Natural killer cell (primary cell): Measurements from ENCODE around the gene SLC12A1. TPM values are rescaled to one million over a fixed set of nuclear protein-coding genes. Genes with fewer than 3 reads are reported as not detected.

ENCODE experiments used
- ATAC-seq, 3 donors: fragments of 150-1000 bp in 2 of 3; fragments of 200-7000 bp in 1 of 3; cut with Tn5 transposase; 1 replicate in 1 of 3; 2 replicates in 2 of 3; pipeline ENCODE4 v1.10.0; 2021; ENCODE audit warnings: mild to moderate bottlenecking in 2 of 3, moderate library complexity in 2 of 3
- DNase-seq, 2 donors: peaks; one replicate each; pipeline versions ENCODE4 v3.0.0 to v3.0.0-alpha.2; 2013 to 2021; ENCODE audit warnings: mixed read lengths in 1 of 2
- H3K27ac ChIP-seq: one replicate; pipeline ENCODE4 v1.5.1; 2013; ENCODE audit warnings: mild to moderate bottlenecking, low read length
- H3K27me3 ChIP-seq: one replicate; pipeline ENCODE4 v1.6.1; 2013; ENCODE audit warnings: low read length; ENCODE audit not compliant: control insufficient read depth, insufficient read depth
- H3K36me3 ChIP-seq: one replicate; pipeline ENCODE4 v1.6.1; 2013; ENCODE audit warnings: low read length; ENCODE audit not compliant: control insufficient read depth, insufficient read depth
- H3K4me1 ChIP-seq: one replicate; pipeline ENCODE4 v1.6.1; 2013; ENCODE audit warnings: low read length; ENCODE audit not compliant: control insufficient read depth, insufficient read depth
- H3K4me3 ChIP-seq: one replicate; pipeline ENCODE4 v1.5.1; 2013; ENCODE audit warnings: low read length
- H3K9me3 ChIP-seq: one replicate; pipeline ENCODE4 v1.6.1; 2013; ENCODE audit warnings: low read length; ENCODE audit not compliant: control insufficient read depth, insufficient read depth
- H3K27ac Mint-ChIP-seq, 2 donors: one replicate each; pipeline ENCODE4 v1.8.0; 2022; ENCODE audit warnings: mild to moderate bottlenecking in 2 of 2, mixed read lengths in 2 of 2, moderate library complexity in 1 of 2
- H3K27me3 Mint-ChIP-seq, 2 donors: one replicate each; pipeline ENCODE4 v1.8.0; 2022; ENCODE audit warnings: low read depth in 2 of 2, mixed read lengths in 2 of 2
- H3K36me3 Mint-ChIP-seq: one replicate; pipeline ENCODE4 v1.8.0; 2022; ENCODE audit warnings: mixed read lengths
- H3K4me1 Mint-ChIP-seq, 2 donors: one replicate each; pipeline ENCODE4 v1.8.0; 2022; ENCODE audit warnings: mixed read lengths in 2 of 2
- H3K4me3 Mint-ChIP-seq: one replicate; pipeline ENCODE4 v1.8.0; 2022; ENCODE audit warnings: mild to moderate bottlenecking, moderate library complexity, mixed read lengths
- H3K9me3 Mint-ChIP-seq, 2 donors: one replicate each; pipeline ENCODE4 v1.8.0; 2022; ENCODE audit warnings: mixed read lengths in 2 of 2
- WGBS: methylation state at CpG from one replicate; pipeline ENCODE4 v1.1.7; 2013; ENCODE audit warnings: missing lambda C conversion rate; ENCODE audit not compliant: insufficient coverage; 5-methylcytosine and 5-hydroxymethylcytosine counted together
- intact Hi-C: fragments of 100-400 bp; cut with micrococcal nuclease; formaldehyde crosslinking; loops from one replicate; pipeline ENCODE4 v1.14.2; 2022
- total RNA-seq, 4 donors: library from RNA; stranded (reverse); fragments of 120-200 nt in 1 of 4; gene quantifications; one replicate each; pipeline versions ENCODE4 v1.2.3 to v1.2.4, GENCODE V29; 2013 to 2022
- TF ChIP-seq, protein P1 (sequence below): fragments of 200-600 bp; IDR thresholded peaks from one replicate; pipeline ENCODE4 v1.8.0; 2022; ENCODE audit warnings: antibody characterized with exemption

Gene SLC12A1
- total RNA-seq, 3 donors from 2014 or later (not counting 1 experiment from before 2014, with no cell fraction given) = not detected

DNA sequence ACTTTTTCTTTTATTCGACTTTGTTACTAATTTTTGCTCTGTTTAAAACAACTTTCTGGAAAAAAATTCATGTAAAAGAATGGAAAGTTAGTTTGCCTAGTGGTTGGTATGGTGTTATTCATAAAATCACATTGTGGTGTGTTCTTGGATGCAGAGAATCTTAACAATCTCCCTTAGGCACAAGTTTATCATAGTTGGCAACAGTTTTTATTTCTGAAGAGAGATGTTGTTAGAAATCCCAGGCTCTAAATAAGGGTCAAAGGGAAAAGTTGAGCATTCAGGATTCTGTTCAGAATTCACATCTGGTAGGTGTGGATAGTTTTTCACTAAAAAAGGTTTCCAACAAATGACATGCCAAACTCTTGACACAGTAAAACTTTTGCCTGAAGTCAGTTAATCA is 131.5 kb downstream of the SLC12A1 start:
- Histone ChIP-seq H3K4me1 (peaks cover under 1% of the 10 kb centered on the region), H3K27me3 (no peaks in the 10 kb centered on the region), H3K4me3 (no peak overlapping the region), H3K27ac (no peak overlapping the region), H3K9me3 (no peaks in the 10 kb centered on the region), H3K36me3 (peaks cover 30% of the 10 kb centered on the region)
- WGBS = 100% methylated on average over 1 of the region's 1 CpG
- Mint-ChIP-seq H3K9me3 (no peaks in the 10 kb centered on the region), H3K27me3 (no peaks in the 10 kb centered on the region), H3K4me3 (no peak overlapping the region), H3K36me3 (no peaks in the 10 kb centered on the region), H3K27ac (no peak overlapping the region), H3K4me1 (peaks cover 5 to 7% of the 10 kb centered on the region in 2 donors)
- ATAC-seq = no peak
- DNase-seq = no peak
- TF ChIP-seq, protein P1, sequence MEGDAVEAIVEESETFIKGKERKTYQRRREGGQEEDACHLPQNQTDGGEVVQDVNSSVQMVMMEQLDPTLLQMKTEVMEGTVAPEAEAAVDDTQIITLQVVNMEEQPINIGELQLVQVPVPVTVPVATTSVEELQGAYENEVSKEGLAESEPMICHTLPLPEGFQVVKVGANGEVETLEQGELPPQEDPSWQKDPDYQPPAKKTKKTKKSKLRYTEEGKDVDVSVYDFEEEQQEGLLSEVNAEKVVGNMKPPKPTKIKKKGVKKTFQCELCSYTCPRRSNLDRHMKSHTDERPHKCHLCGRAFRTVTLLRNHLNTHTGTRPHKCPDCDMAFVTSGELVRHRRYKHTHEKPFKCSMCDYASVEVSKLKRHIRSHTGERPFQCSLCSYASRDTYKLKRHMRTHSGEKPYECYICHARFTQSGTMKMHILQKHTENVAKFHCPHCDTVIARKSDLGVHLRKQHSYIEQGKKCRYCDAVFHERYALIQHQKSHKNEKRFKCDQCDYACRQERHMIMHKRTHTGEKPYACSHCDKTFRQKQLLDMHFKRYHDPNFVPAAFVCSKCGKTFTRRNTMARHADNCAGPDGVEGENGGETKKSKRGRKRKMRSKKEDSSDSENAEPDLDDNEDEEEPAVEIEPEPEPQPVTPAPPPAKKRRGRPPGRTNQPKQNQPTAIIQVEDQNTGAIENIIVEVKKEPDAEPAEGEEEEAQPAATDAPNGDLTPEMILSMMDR = no peak
- intact Hi-C loops = no loop called here

DNA sequence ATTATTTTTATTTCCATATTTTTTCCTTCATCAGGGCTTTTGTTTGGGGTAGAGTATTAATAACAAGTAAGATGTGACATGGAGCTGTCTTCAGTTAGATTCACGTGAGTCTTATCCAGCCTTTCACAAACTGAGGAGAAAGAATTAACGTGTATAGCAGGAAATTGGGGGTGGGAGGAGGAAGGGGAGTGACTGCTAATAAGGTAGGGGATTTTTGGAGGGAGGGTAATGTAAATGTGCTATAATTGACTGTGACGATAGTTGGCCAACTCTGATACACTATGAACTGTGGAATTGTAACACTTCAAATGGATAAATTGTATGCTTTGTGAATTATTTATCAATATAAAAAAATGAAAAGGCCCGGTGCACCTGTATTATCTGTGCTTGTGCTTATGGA is 134.0 kb downstream of the SLC12A1 start:
- WGBS = 75% methylated on average over 4 of the region's 4 CpGs
- ATAC-seq = no peak
- TF ChIP-seq, protein P1 = no peak
- DNase-seq = peak in 1 of 2 donors; percentile 5
- no peaks in the 10 kb centered on the region for H3K27me3 Mint-ChIP-seq
- Histone ChIP-seq H3K27ac (no peak overlapping the region), H3K27me3 (no peaks in the 10 kb centered on the region), H3K4me3 (no peak overlapping the region), H3K36me3 (peaks cover 28% of the 10 kb centered on the region), H3K4me1 (no peaks in the 10 kb centered on the region), H3K9me3 (no peaks in the 10 kb centered on the region)
- H3K4me1 Mint-ChIP-seq = no peaks in the 10 kb centered on the region
- intact Hi-C loops = no loop called here
- H3K9me3 Mint-ChIP-seq = no peaks in the 10 kb centered on the region
- H3K4me3 Mint-ChIP-seq = no peak overlapping the region
- H3K27ac Mint-ChIP-seq = no peak overlapping the region
- H3K36me3 Mint-ChIP-seq = no peaks in the 10 kb centered on the region

DNA sequence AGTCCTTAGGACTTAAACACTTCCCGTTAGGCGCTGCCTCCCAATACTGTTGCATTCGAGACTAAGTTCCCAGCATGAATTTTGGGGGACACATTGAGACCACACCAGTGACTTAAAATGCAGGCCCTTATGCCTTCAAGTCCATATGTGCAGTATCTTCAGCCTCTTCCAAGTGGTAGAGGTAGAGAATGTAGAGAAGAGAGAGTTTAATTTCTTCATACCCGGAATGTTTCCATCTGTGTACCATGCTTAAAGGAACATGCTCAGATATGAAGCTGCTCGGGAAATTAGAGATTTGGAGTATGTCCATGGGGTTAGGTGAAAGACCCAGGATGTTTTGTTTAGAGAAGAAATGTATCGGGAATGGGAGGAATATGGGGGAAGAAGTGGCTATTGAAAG is 137.8 kb downstream of the SLC12A1 start:
- 98% methylated on average over 6 of the region's 6 CpGs for WGBS
- DNase-seq (no peak), ATAC-seq (no peak)
- H3K27me3 Mint-ChIP-seq = no peaks in the 10 kb centered on the region
- no peaks in the 10 kb centered on the region for H3K4me1 ChIP-seq
- H3K27ac ChIP-seq = no peak overlapping the region
- H3K27me3 ChIP-seq = no peaks in the 10 kb centered on the region
- intact Hi-C loops = no loop called here
- no peaks in the 10 kb centered on the region for H3K9me3 ChIP-seq
- H3K27ac Mint-ChIP-seq = no peak overlapping the region
- no peaks in the 10 kb centered on the region for H3K9me3 Mint-ChIP-seq
- no peak overlapping the region for H3K4me3 Mint-ChIP-seq
- H3K36me3 Mint-ChIP-seq = no peaks in the 10 kb centered on the region
- H3K4me1 Mint-ChIP-seq = no peaks in the 10 kb centered on the region
- no peak overlapping the region for H3K4me3 ChIP-seq
- TF ChIP-seq, protein P1 = no peak
- H3K36me3 ChIP-seq = peaks cover 16% of the 10 kb centered on the region

DNA sequence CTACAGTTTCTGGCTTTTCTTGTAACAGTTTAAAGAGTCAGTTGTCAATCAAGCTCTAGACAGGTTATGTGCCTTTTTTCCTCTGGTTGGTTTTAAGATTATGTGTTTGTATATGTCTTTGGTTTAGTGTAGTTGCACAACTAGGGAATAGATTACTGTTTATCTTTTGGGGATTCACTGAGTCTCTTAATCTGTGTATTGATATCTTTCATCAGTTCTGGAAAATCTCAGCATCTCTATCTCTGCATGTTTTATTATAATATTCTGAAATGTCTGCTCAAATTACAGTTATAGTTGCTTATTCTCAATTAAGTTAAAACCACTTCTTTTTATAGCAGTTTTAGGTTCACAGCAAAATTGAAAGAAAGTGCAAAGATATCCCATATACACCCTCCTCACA is 139.4 kb downstream of the SLC12A1 start:
- H3K27ac ChIP-seq = no peak overlapping the region

More for the DNA sequence above, 139.4 kb downstream of the SLC12A1 start:
- ATAC-seq (no peak), DNase-seq (no peak)
- Mint-ChIP-seq H3K36me3 (no peaks in the 10 kb centered on the region), H3K9me3 (no peaks in the 10 kb centered on the region), H3K27me3 (no peaks in the 10 kb centered on the region), H3K4me3 (no peak overlapping the region), H3K4me1 (no peaks in the 10 kb centered on the region), H3K27ac (no peak overlapping the region)
- Histone ChIP-seq H3K27me3 (no peaks in the 10 kb centered on the region), H3K4me3 (no peak overlapping the region), H3K4me1 (no peaks in the 10 kb centered on the region), H3K9me3 (no peaks in the 10 kb centered on the region), H3K36me3 (peaks cover 12% of the 10 kb centered on the region)
- intact Hi-C loops = no loop called here
- TF ChIP-seq, protein P1 = no peak
